ENCODE measurements around the gene UBE2U.
A peak's percentile ranks its signal among the peaks of the same experiment; 100 is the strongest.

The UBE2U gene

GRCh38 chr1:64240206-64240605 is 36.8 kb downstream of the UBE2U start:
- 0 out of 2 replicates have a peak, but pooled peaks have one; percentile 7 for TF ChIP-seq CTCF (conservative IDR thresholded peaks at IDR 0.05)
- no peak overlapping the region for H3K27ac ChIP-seq

DNA sequence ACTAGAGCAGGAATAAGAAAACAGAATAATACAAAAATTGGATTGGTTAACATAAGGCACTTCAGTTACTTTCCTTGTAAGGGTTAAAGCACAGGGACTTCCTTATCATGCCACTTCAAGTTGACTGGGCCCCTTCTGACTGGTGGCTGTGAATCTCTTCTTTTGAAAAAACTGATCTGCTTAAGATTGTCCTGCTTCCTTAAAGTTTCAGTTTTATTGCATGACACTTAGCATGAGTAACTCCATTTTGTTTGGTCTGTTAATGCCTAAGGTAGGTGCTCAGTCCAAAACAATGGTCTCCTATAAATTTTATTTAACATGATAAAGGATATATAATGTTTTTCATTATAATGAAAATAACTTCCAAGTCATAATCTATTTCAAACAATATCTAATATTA is 37.6 kb downstream of the UBE2U start:
- TF ChIP-seq CTCF (conservative IDR thresholded peaks at IDR 0.05), result no peak
- H3K27ac ChIP-seq, result no peak overlapping the region

GRCh38 chr1:64242895-64243756 is 39.7 kb downstream of the UBE2U start:
- peak; percentile 75 for TF ChIP-seq CTCF (conservative IDR thresholded peaks at IDR 0.05)
- peak overlapping the region; percentile 94 for H3K27ac ChIP-seq

DNA sequence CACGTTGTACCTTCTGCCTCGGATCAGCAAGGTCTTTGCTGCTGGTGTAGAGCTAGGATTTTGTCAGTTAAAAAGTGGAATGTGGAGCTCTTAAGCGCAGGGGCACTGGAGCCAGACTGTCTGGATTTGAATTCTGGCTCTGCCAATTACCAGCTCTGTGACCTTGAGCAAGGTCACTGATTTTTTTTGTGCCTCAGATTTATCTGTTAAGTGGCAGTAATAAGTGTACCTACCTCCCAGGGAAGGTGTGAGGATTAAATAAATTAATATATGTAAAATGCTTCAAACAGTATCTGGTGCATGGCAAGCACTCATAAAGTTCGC is 40.3 kb downstream of the UBE2U start:
- no peak for TF ChIP-seq CTCF (conservative IDR thresholded peaks at IDR 0.05)
- H3K27ac ChIP-seq, result peak overlapping the region; percentile 94

DNA sequence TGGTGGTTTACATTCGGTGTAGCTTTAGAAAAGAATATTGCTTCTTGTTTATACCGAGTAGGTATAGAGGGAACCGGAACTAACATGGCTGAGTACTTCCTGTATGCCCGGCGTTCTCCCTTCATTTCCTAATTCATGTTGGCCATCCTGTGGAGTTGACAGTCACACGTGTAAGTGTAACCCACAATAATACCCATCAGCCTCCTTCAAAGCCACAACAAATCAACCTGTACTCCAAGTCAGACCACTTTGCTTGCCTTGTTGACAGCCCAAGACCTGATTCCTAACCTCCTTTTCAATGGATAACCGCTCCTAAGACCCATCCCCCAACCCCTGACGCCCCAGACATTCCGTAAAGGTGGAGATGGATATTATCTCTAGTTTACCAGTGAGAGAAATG is 42.1 kb downstream of the UBE2U start:
- no peak for TF ChIP-seq CTCF (conservative IDR thresholded peaks at IDR 0.05)
- H3K27ac ChIP-seq, result peak overlapping the region; percentile 94

GRCh38 chr1:64246294-64246917 is 43.0 kb downstream of the UBE2U start:
- peak overlapping the region; percentile 94 for H3K27ac ChIP-seq

More at GRCh38 chr1:64246294-64246917, 43.0 kb downstream of the UBE2U start:
- TF ChIP-seq CTCF (conservative IDR thresholded peaks at IDR 0.05), result peak; percentile 78

Data from VCaP (cell line).